Liver (tissue), 9 donors: ENCODE results near the gene ASPHD1. TPM values are rescaled to one million over a fixed set of nuclear protein-coding genes. Genes with fewer than 3 reads are reported as not detected.

Experiments used
- DNase-seq: peaks from one replicate; pipeline ENCODE4 v3.0.0-alpha.2; 2017; ENCODE audit warnings: low spot score
- H3K27ac ChIP-seq, 2 donors: one replicate each; pipeline ENCODE4 v1.7.0; 2013; ENCODE audit warnings: inconsistent platforms in 2 of 2, low read length in 2 of 2, control low read depth in 1 of 2, low read depth in 1 of 2, mild to moderate bottlenecking in 1 of 2
- H3K27me3 ChIP-seq, 4 donors: one replicate each; pipeline versions ENCODE4 v1.6.1 to v1.7.0; 2013; ENCODE audit warnings: low read length in 3 of 4, inconsistent platforms in 1 of 4, mild to moderate bottlenecking in 1 of 4, moderate library complexity in 1 of 4; ENCODE audit not compliant: control insufficient read depth in 4 of 4, insufficient read depth in 4 of 4
- H3K36me3 ChIP-seq, 4 donors: one replicate each; pipeline versions ENCODE4 v1.6.1 to v1.7.0; 2013; ENCODE audit warnings: low read length in 3 of 4, mild to moderate bottlenecking in 3 of 4, low read depth in 1 of 4, moderate library complexity in 1 of 4; ENCODE audit not compliant: control insufficient read depth in 4 of 4, insufficient read depth in 3 of 4
- H3K4me1 ChIP-seq, 4 donors: one replicate each; pipeline versions ENCODE4 v1.6.1 to v1.7.0; 2013; ENCODE audit warnings: low read length in 3 of 4, mild to moderate bottlenecking in 3 of 4, moderate library complexity in 1 of 4; ENCODE audit not compliant: control insufficient read depth in 4 of 4, insufficient read depth in 4 of 4
- H3K4me3 ChIP-seq, 3 donors: one replicate each; pipeline versions ENCODE4 v1.6.1 to v1.7.0; 2013; ENCODE audit warnings: low read length in 3 of 3, control low read depth in 1 of 3, low read depth in 1 of 3, mild to moderate bottlenecking in 1 of 3
- H3K9ac ChIP-seq, 2 donors: one replicate each; pipeline ENCODE4 v1.7.0; 2013; ENCODE audit warnings: low read length in 2 of 2, mild to moderate bottlenecking in 2 of 2, moderate library complexity in 2 of 2, control low read depth in 1 of 2, low read depth in 1 of 2
- H3K9me3 ChIP-seq, 4 donors: one replicate each; pipeline versions ENCODE4 v1.6.1 to v1.7.0; 2013; ENCODE audit warnings: low read length in 3 of 4; ENCODE audit not compliant: control insufficient read depth in 4 of 4
- EGR1 ChIP-seq, 2 donors: IDR thresholded peaks; 2 replicates each; pipeline ENCODE4 v1.6.1; 2016 to 2018; ENCODE audit warnings: antibody characterized with exemption in 2 of 2, low read depth in 2 of 2
- FOXA1 ChIP-seq: IDR thresholded peaks from 2 replicates; pipeline ENCODE4 v1.6.1; 2016; ENCODE audit warnings: antibody characterized with exemption
- FOXA2 ChIP-seq: IDR thresholded peaks from 2 replicates; pipeline ENCODE4 v1.6.1; 2016; ENCODE audit warnings: antibody characterized with exemption
- GABPA ChIP-seq, 2 donors: IDR thresholded peaks in 1 of 2; conservative IDR thresholded peaks in 1 of 2; 2 replicates each; pipeline ENCODE4 v1.6.1; 2016; ENCODE audit warnings: antibody characterized with exemption in 2 of 2, mild to moderate bottlenecking in 1 of 2, moderate library complexity in 1 of 2
- HNF4A ChIP-seq, 2 donors: conservative IDR thresholded peaks; 2 replicates each; pipeline ENCODE4 v1.6.1; 2016; ENCODE audit warnings: antibody characterized with exemption in 2 of 2, mild to moderate bottlenecking in 2 of 2
- HNF4G ChIP-seq: IDR thresholded peaks from 2 replicates; pipeline ENCODE4 v1.6.1; 2016; ENCODE audit warnings: antibody characterized with exemption
- JUND ChIP-seq, 2 donors: IDR thresholded peaks; 2 replicates each; pipeline ENCODE4 v1.6.1; 2016; ENCODE audit warnings: antibody characterized with exemption in 2 of 2
- MAX ChIP-seq: IDR thresholded peaks from 2 replicates; pipeline ENCODE4 v1.6.1; 2016; ENCODE audit warnings: antibody characterized with exemption
- NR2F2 ChIP-seq: IDR thresholded peaks from 2 replicates; pipeline ENCODE4 v1.6.1; 2016; ENCODE audit warnings: antibody characterized with exemption
- RAD21 ChIP-seq, 2 donors: IDR thresholded peaks; 2 replicates each; pipeline ENCODE4 v1.6.1; 2016; ENCODE audit warnings: antibody characterized with exemption in 2 of 2, mild to moderate bottlenecking in 2 of 2
- REST ChIP-seq: IDR thresholded peaks from 2 replicates; pipeline ENCODE4 v1.6.1; 2016; ENCODE audit warnings: antibody characterized with exemption, mild to moderate bottlenecking
- RXRA ChIP-seq, 2 donors: IDR thresholded peaks; 2 replicates each; pipeline ENCODE4 v1.6.1; 2017 to 2018; ENCODE audit warnings: antibody characterized with exemption in 2 of 2, mild to moderate bottlenecking in 1 of 2
- SP1 ChIP-seq: IDR thresholded peaks from 2 replicates; pipeline ENCODE4 v1.6.1; 2018; ENCODE audit warnings: antibody characterized with exemption, mild to moderate bottlenecking
- TAF1 ChIP-seq: conservative IDR thresholded peaks from 2 replicates; pipeline ENCODE4 v1.6.1; 2016; ENCODE audit warnings: antibody characterized with exemption, mild to moderate bottlenecking
- YY1 ChIP-seq: IDR thresholded peaks from 2 replicates; pipeline ENCODE4 v1.6.1; 2016; ENCODE audit warnings: antibody characterized with exemption, mild to moderate bottlenecking
- WGBS: extraction: QIAGEN DNeasy Blood & Tissue Kit; methylation state at CpG from one replicate; pipeline ENCODE4 v1.1.7; 2013; 5-methylcytosine and 5-hydroxymethylcytosine counted together
- polyA plus RNA-seq, 2 donors: library from polyadenylated mRNA; stranded (reverse) in 1 of 2; unstranded in 1 of 2; fragments of 200-250 nt in 1 of 2; fragments of >200 nt in 1 of 2; fragmentation: Nextera tagmentation in 1 of 2; extraction: Ambion mirVana in 1 of 2; gene quantifications; one replicate each; pipeline versions ENCODE4 v1.2.1 to v1.2.3, GENCODE V29; 2013 to 2015
- total RNA-seq, 2 donors: library from RNA; depleted of rRNA; stranded (reverse); fragments of >200 nt; gene quantifications; one replicate each; pipeline ENCODE4 v1.2.3, GENCODE V29; 2014
- TF ChIP-seq, protein P1 (sequence below): fragments of 150-350 bp; IDR thresholded peaks from 2 replicates; pipeline ENCODE4 v1.5.1; 2017; ENCODE audit warnings: improper control_type of control experiment, low read depth, low read length; ENCODE audit not compliant: missing input control
- TF ChIP-seq, protein P2 (sequence below): IDR thresholded peaks from 2 replicates; pipeline ENCODE4 v1.6.1; 2016; ENCODE audit warnings: antibody characterized with exemption
- TF ChIP-seq, protein P3 (sequence below): IDR thresholded peaks from 2 replicates; pipeline ENCODE4 v1.6.1; 2016; ENCODE audit warnings: antibody characterized with exemption
- donor health status: healthy.
- donor health status: healthy.
- donor health status: healthy.
- donor health status: healthy.
- donor health status: healthy.

The ASPHD1 gene
- total and polyA plus RNA-seq, 4 donors, result 0.25 to 0.28 TPM; not detected in 2

DNA sequence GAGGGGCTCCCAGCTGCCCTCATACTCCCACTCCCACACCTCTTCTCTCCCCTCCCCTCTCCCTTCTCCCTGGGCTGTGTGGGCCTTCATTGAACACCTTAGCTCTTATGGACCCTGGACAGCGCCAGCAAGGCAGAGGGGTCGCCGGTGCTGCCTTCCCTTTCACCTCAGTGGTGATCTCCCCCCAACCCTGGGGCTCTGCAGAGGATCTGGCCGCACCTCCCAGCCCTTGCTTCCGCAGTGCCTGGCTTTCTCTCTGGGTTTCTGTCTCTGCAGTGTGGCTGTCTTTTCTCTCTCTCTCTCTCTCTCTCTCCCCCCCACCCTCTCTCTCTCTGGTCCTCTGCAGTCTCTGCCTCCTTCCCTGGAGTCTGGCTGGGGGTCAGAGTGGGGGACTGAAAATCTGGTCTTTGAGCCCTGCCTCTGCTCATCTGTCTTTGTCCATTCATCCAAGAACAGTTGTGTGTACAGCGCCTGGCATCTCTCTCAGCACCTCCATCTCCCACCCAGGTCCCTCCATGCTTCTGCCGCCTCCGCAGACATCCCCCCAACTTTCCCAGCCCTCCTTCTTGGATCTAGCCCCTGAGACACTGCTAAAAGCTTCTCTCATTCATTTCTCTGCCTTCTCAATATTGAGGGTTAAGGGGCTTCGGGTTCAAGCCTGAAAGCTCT, 2.0 kb upstream of the ASPHD1 start:
- Histone ChIP-seq H3K4me1 (peaks cover 2 to 12% (median 6%) of the 10 kb centered on the region in 4 donors), H3K9ac (no peak overlapping the region), H3K27me3 (peaks cover 0 to 6% (median 1%) of the 10 kb centered on the region in 4 donors), H3K27ac (no peak overlapping the region), H3K36me3 (no peaks in the 10 kb centered on the region), H3K4me3 (no peak overlapping the region), H3K9me3 (no peaks in the 10 kb centered on the region)
- no peak for TF ChIP-seq NR2F2
- TF ChIP-seq JUND (IDR thresholded peaks at IDR 0.05), result no peak
- TF ChIP-seq FOXA2, result no peak
- TF ChIP-seq, protein P1, sequence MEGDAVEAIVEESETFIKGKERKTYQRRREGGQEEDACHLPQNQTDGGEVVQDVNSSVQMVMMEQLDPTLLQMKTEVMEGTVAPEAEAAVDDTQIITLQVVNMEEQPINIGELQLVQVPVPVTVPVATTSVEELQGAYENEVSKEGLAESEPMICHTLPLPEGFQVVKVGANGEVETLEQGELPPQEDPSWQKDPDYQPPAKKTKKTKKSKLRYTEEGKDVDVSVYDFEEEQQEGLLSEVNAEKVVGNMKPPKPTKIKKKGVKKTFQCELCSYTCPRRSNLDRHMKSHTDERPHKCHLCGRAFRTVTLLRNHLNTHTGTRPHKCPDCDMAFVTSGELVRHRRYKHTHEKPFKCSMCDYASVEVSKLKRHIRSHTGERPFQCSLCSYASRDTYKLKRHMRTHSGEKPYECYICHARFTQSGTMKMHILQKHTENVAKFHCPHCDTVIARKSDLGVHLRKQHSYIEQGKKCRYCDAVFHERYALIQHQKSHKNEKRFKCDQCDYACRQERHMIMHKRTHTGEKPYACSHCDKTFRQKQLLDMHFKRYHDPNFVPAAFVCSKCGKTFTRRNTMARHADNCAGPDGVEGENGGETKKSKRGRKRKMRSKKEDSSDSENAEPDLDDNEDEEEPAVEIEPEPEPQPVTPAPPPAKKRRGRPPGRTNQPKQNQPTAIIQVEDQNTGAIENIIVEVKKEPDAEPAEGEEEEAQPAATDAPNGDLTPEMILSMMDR, result no peak
- TF ChIP-seq RXRA (IDR thresholded peaks at IDR 0.05), result no peak
- TF ChIP-seq RAD21 (IDR thresholded peaks at IDR 0.05), result no peak
- TF ChIP-seq REST, result no peak
- TF ChIP-seq HNF4A (conservative IDR thresholded peaks at IDR 0.05), result no peak
- TF ChIP-seq, protein P2, sequence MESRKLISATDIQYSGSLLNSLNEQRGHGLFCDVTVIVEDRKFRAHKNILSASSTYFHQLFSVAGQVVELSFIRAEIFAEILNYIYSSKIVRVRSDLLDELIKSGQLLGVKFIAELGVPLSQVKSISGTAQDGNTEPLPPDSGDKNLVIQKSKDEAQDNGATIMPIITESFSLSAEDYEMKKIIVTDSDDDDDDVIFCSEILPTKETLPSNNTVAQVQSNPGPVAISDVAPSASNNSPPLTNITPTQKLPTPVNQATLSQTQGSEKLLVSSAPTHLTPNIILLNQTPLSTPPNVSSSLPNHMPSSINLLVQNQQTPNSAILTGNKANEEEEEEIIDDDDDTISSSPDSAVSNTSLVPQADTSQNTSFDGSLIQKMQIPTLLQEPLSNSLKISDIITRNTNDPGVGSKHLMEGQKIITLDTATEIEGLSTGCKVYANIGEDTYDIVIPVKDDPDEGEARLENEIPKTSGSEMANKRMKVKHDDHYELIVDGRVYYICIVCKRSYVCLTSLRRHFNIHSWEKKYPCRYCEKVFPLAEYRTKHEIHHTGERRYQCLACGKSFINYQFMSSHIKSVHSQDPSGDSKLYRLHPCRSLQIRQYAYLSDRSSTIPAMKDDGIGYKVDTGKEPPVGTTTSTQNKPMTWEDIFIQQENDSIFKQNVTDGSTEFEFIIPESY, result no peak
- no peak for TF ChIP-seq EGR1 (IDR thresholded peaks at IDR 0.05; ENCODE audit: low read depth in 2 of 2)
- no peak for TF ChIP-seq TAF1
- TF ChIP-seq SP1, result no peak
- TF ChIP-seq MAX, result no peak
- no peak for TF ChIP-seq HNF4G
- no peak for TF ChIP-seq GABPA (IDR thresholded peaks at IDR 0.05 in 1 of 2, conservative IDR thresholded peaks at IDR 0.05 in 1 of 2)
- TF ChIP-seq, protein P3, sequence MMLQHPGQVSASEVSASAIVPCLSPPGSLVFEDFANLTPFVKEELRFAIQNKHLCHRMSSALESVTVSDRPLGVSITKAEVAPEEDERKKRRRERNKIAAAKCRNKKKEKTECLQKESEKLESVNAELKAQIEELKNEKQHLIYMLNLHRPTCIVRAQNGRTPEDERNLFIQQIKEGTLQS, result no peak
- TF ChIP-seq YY1, result no peak
- TF ChIP-seq FOXA1, result no peak
- DNase-seq, result no peak
- 15% methylated on average over 9 of the region's 9 CpGs for WGBS
